ENCODE data around the gene GDF10. TPM values are rescaled to one million over a fixed set of nuclear protein-coding genes. Genes with fewer than 3 reads are reported as not detected.

Gene GDF10
- total RNA-seq, 6 experiments from 2014 or later = not detected

GRCh38 chr10:47261121-47261520 lies 38.9 kb upstream of the GDF10 start:
- Histone ChIP-seq H3K36me3 (no peaks in the 10 kb centered on the region), H3K4me1 (no peaks in the 10 kb centered on the region), H3K9me3 (no peaks in the 10 kb centered on the region), H3K27ac (no peak overlapping the region), H3K27me3 (no peaks in the 10 kb centered on the region), H3K4me3 (no peak overlapping the region)
- ATAC-seq = no peak
- 80% methylated on average over 1 of the region's 1 CpG for WGBS (ENCODE audit: insufficient coverage, low coverage, low lambda C conversion rate, missing lambda C conversion rate)
- TF ChIP-seq, protein P1, sequence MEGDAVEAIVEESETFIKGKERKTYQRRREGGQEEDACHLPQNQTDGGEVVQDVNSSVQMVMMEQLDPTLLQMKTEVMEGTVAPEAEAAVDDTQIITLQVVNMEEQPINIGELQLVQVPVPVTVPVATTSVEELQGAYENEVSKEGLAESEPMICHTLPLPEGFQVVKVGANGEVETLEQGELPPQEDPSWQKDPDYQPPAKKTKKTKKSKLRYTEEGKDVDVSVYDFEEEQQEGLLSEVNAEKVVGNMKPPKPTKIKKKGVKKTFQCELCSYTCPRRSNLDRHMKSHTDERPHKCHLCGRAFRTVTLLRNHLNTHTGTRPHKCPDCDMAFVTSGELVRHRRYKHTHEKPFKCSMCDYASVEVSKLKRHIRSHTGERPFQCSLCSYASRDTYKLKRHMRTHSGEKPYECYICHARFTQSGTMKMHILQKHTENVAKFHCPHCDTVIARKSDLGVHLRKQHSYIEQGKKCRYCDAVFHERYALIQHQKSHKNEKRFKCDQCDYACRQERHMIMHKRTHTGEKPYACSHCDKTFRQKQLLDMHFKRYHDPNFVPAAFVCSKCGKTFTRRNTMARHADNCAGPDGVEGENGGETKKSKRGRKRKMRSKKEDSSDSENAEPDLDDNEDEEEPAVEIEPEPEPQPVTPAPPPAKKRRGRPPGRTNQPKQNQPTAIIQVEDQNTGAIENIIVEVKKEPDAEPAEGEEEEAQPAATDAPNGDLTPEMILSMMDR (IDR thresholded peaks at IDR 0.05) = no peak
- no peak for TF ChIP-seq POLR2A (IDR thresholded peaks at IDR 0.05)
- no peak for DNase-seq
- intact Hi-C loops (cut with DNase I) = no loop called here

- no peaks in the 10 kb centered on the region for H3K36me3 ChIP-seq
- no peaks in the 10 kb centered on the region for H3K4me1 ChIP-seq
- DNase-seq (peak in 1 of 3 donors; percentile 23), ATAC-seq (no peak)
- no peak overlapping the region for H3K27ac ChIP-seq
- H3K27me3 ChIP-seq = no peaks in the 10 kb centered on the region
- WGBS (ENCODE audit: insufficient coverage, low coverage, low lambda C conversion rate, missing lambda C conversion rate) = 81% methylated on average over 3 of the region's 5 CpGs
- TF ChIP-seq POLR2A (IDR thresholded peaks at IDR 0.05) = no peak
- no peak overlapping the region for H3K4me3 ChIP-seq
- no peaks in the 10 kb centered on the region for H3K9me3 ChIP-seq
- intact Hi-C loops (cut with DNase I) = no loop called here
These were observed 38.4 kb upstream of the GDF10 start for GRCh38 chr10:47261556-47261955.

DNA sequence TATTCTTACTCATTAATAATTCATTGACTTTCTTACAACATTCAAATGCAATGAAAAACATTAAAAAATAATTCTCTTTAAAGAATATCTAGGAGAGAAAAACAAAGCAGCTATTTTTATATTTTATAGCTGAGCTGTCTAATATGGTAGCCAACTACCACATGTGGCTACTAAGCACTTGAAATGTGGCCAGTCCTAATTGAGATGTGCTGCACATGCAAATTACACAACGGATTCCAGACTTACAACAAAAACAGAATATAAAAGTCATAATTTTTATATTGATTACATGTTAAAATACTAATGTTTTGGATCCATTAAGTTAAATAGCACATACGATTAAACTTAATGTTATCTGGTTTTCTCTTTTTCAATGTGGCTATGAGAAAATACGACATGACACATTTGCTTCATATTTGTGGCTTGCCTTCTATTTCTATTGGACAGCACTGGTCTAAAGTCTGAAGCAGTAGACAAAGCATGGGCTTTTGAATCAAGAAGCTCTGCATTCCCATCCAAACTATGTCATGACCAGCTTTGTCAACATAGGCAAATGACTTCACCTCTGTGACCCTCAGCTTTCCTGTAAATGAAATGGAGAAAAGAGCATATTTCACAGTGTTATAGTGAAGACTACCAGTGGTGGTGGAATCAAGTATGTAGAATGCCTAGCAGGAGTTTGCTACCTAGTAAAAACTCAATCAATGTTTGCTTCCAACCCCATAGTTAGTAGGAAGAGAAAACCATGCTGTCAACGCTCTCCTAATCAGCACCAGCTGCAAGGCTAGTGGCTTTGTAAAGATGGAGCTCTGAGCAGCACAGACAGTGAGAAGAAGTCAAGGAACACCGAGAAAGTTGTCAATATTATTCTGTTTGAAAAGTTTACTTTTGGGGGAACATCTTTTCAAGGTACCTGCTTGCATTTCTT lies 37.1 kb upstream of the GDF10 start:
- ATAC-seq (no peak), DNase-seq (no peak)
- no peak overlapping the region for H3K27ac ChIP-seq
- H3K4me1 ChIP-seq = no peaks in the 10 kb centered on the region
- no peak for TF ChIP-seq POLR2A (IDR thresholded peaks at IDR 0.05)
- TF ChIP-seq, protein P1 (IDR thresholded peaks at IDR 0.05) = no peak
- no peaks in the 10 kb centered on the region for H3K36me3 ChIP-seq
- no peaks in the 10 kb centered on the region for H3K27me3 ChIP-seq
- 54% methylated on average over 5 of the region's 5 CpGs for WGBS (ENCODE audit: insufficient coverage, low coverage, low lambda C conversion rate, missing lambda C conversion rate)
- intact Hi-C loops (cut with DNase I) = no loop called here
- H3K9me3 ChIP-seq = no peaks in the 10 kb centered on the region
- H3K4me3 ChIP-seq = no peak overlapping the region

- no peaks in the 10 kb centered on the region for H3K36me3 ChIP-seq
- intact Hi-C loops (cut with DNase I) = no loop called here
- TF ChIP-seq, protein P1 (IDR thresholded peaks at IDR 0.05) = no peak
- no peak for TF ChIP-seq POLR2A (IDR thresholded peaks at IDR 0.05)
- 54% methylated on average over 4 of the region's 7 CpGs for WGBS (ENCODE audit: insufficient coverage, low coverage, low lambda C conversion rate, missing lambda C conversion rate)
- no peak overlapping the region for H3K4me3 ChIP-seq
- no peak for ATAC-seq
- no peaks in the 10 kb centered on the region for H3K4me1 ChIP-seq
- no peaks in the 10 kb centered on the region for H3K27me3 ChIP-seq
- H3K9me3 ChIP-seq = no peaks in the 10 kb centered on the region
- no peak overlapping the region for H3K27ac ChIP-seq
- DNase-seq = peak in 1 of 3 donors; percentile 33
These were observed 35.2 kb upstream of the GDF10 start for GRCh38 chr10:47264797-47265281.

DNA sequence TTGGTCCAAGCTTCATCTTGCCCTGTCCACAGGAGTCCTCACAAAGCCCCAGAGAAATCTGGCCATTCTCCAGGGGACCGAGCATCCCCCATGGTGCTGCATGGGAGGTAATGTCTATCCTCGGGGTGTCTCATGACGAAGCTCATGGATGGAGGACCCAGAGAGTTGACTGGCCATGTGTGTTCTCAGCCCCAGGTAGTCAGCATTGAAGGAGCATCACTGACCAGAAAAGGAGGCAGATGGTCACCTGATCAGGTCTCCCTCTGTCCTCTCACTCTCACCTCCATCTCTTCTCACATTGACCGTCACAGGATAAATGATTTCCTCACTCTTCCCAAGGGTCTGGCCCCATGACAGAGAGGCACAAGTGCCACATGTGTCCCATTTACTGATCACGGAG lies 33.4 kb upstream of the GDF10 start:
- Histone ChIP-seq H3K36me3 (no peaks in the 10 kb centered on the region), H3K9me3 (no peaks in the 10 kb centered on the region), H3K27ac (no peak overlapping the region), H3K4me3 (no peak overlapping the region), H3K27me3 (no peaks in the 10 kb centered on the region), H3K4me1 (no peaks in the 10 kb centered on the region)
- TF ChIP-seq, protein P1 (IDR thresholded peaks at IDR 0.05) = no peak
- no peak for TF ChIP-seq POLR2A (IDR thresholded peaks at IDR 0.05)
- 56% methylated on average over 4 of the region's 5 CpGs for WGBS (ENCODE audit: insufficient coverage, low coverage, low lambda C conversion rate, missing lambda C conversion rate)
- intact Hi-C loops (cut with DNase I) = no loop called here
- peak in 1 of 3 donors; percentile 28 for DNase-seq
- no peak for ATAC-seq
